GM12878 (cell line): ENCODE results near the gene PCCA. TPM values are rescaled to one million over a fixed set of nuclear protein-coding genes. Genes with fewer than 3 reads are reported as not detected.

ENCODE experiments used
- ATAC-seq: fragments of 200-7000 bp; cut with Tn5 transposase; 3 replicates; pipeline ENCODE4 v1.9.1; 2020; ENCODE audit warnings: mild to moderate bottlenecking, moderate library complexity
- BruUV-seq: library from RNA; stranded (reverse); fragments of 400-500 nt; replicated peaks from 2 replicates; lab custom pipeline; 2021; lab: Mats Ljungman, UMichigan
- CTCF ChIA-PET: fragments of 300-600 bp; sonication (Branson Sonifier 250); formaldehyde crosslinking; extraction: SDS; loops from one replicate; lab custom pipeline; 2021; ENCODE audit warnings: inconsistent platforms; lab: Yijun Ruan, JAX
- POLR2A ChIA-PET: fragments of 350-600 bp; formaldehyde crosslinking; extraction: SDS; loops from one replicate; lab custom pipeline; 2021; ENCODE audit warnings: inconsistent platforms; lab: Charles Lee
- RAD21 ChIA-PET: fragments of 300-600 bp; sonication (Branson Sonifier 250); formaldehyde crosslinking; loops from one replicate; lab custom pipeline; 2023; ENCODE audit warnings: antibody characterized with exemption; ENCODE audit not compliant: unreplicated experiment; lab: Charles Lee
- SMC1A ChIA-PET: fragments of 300-600 bp; sonication (Branson Sonifier 250); formaldehyde crosslinking; loops from one replicate; lab custom pipeline; 2023; ENCODE audit not compliant: unreplicated experiment, uncharacterized antibody; lab: Charles Lee
- DNase-seq: peaks from one replicate; pipeline ENCODE4 v3.0.0-alpha.2; 2011; ENCODE audit warnings: low read depth, low spot score
- FAIRE-seq: peaks from 3 replicates; lab custom pipeline; 2011; peaks lifted over from hg19 to GRCh38; lab: Jason Lieb, UNC
- H2AFZ ChIP-seq: 2 replicates; pipeline ENCODE4 v1.6.0; 2011; ENCODE audit warnings: low read depth, low read length, control low read depth; ENCODE audit not compliant: control insufficient read depth
- H3K27ac ChIP-seq: 2 replicates; pipeline ENCODE4 v1.5.1; 2011; ENCODE audit warnings: control low read depth; ENCODE audit not compliant: control insufficient read depth, insufficient read depth
- H3K27me3 ChIP-seq, 2 experiments: replicated peaks in 1 of 2; 2 replicates each; pipeline versions ENCODE4 v1.6.0 to v1.6.1; 2011; ENCODE audit warnings: low read length in 1 of 2; ENCODE audit not compliant: control insufficient read depth in 2 of 2, insufficient read depth in 2 of 2
- H3K36me3 ChIP-seq, 2 experiments: 2 replicates each; pipeline ENCODE4 v1.5.1; 2011; ENCODE audit warnings: low read length in 1 of 2; ENCODE audit not compliant: control insufficient read depth in 2 of 2, insufficient read depth in 2 of 2
- H3K4me1 ChIP-seq: 2 replicates; pipeline ENCODE4 v1.6.1; 2011; ENCODE audit warnings: mild to moderate bottlenecking, low read length, moderate library complexity, mixed read lengths; ENCODE audit not compliant: control insufficient read depth, insufficient read depth
- H3K4me2 ChIP-seq: 2 replicates; pipeline ENCODE4 v1.6.0; 2011; ENCODE audit warnings: control low read depth; ENCODE audit not compliant: control insufficient read depth, insufficient read depth
- H3K4me3 ChIP-seq: fragments of 200-600 bp; sonication (generic); 2 replicates; pipeline ENCODE4 v1.5.1; 2016
- H3K79me2 ChIP-seq: 2 replicates; pipeline ENCODE4 v1.6.0; 2011; ENCODE audit warnings: low read length; ENCODE audit not compliant: control insufficient read depth, insufficient read depth
- H3K9ac ChIP-seq: 2 replicates; pipeline ENCODE4 v1.8.0; 2011; ENCODE audit warnings: low read length, control low read depth, mixed read lengths; ENCODE audit not compliant: control insufficient read depth, insufficient read depth
- H3K9me3 ChIP-seq: replicated peaks from 3 replicates; pipeline ENCODE4 v1.5.1; 2011; ENCODE audit warnings: mild to moderate bottlenecking, low read length; ENCODE audit not compliant: control insufficient read depth, insufficient read depth
- H4K20me1 ChIP-seq: 2 replicates; pipeline ENCODE4 v1.6.0; 2011; ENCODE audit not compliant: control insufficient read depth, insufficient read depth
- E4F1 ChIP-seq: fragments of 450-650 bp; IDR thresholded peaks from 2 replicates; pipeline ENCODE4 v1.6.1; 2018; ENCODE audit warnings: borderline replicate concordance, mild to moderate bottlenecking; ENCODE audit not compliant: partially characterized antibody
- FOS ChIP-seq: IDR thresholded peaks from 3 replicates; pipeline ENCODE4 v1.6.1; 2011; ENCODE audit warnings: borderline replicate concordance; ENCODE audit not compliant: insufficient read length; ENCODE audit errors: extremely low read depth
- HDGF ChIP-seq: fragments of 450-650 bp; IDR thresholded peaks from 2 replicates; pipeline ENCODE4 v1.6.1; 2016; ENCODE audit warnings: antibody characterized with exemption
- IRF4 ChIP-seq: IDR thresholded peaks from 2 replicates; pipeline ENCODE4 v1.6.1; 2011; ENCODE audit warnings: low read depth, low read length
- JUNB ChIP-seq: IDR thresholded peaks from 2 replicates; pipeline ENCODE4 v1.6.1; 2016; ENCODE audit warnings: antibody characterized with exemption, mild to moderate bottlenecking
- MXI1 ChIP-seq: fragments of 150-350 bp; IDR thresholded peaks from 2 replicates; pipeline ENCODE4 v1.6.1; 2011; ENCODE audit warnings: low read depth, mild to moderate bottlenecking, inconsistent platforms, low read length, improper control_type of control experiment
- NFXL1 ChIP-seq: fragments of 450-650 bp; IDR thresholded peaks from 2 replicates; pipeline ENCODE4 v1.6.1; 2017; ENCODE audit warnings: antibody characterized with exemption, mild to moderate bottlenecking, borderline replicate concordance
- RAD51 ChIP-seq: fragments of 450-650 bp; IDR thresholded peaks from 2 replicates; pipeline ENCODE4 v1.6.1; 2016; ENCODE audit warnings: moderate library complexity, mild to moderate bottlenecking, inconsistent platforms
- SIN3A ChIP-seq: IDR thresholded peaks from 2 replicates; pipeline ENCODE4 v1.6.1; 2012; ENCODE audit warnings: low read depth, low read length, improper control_type of control experiment
- SMC3 ChIP-seq: IDR thresholded peaks from 2 replicates; pipeline ENCODE4 v1.6.1; 2011; ENCODE audit warnings: low read length, improper control_type of control experiment, borderline replicate concordance
- SP1 ChIP-seq: IDR thresholded peaks from one replicate; pipeline ENCODE4 v1.6.1; 2011; ENCODE audit warnings: low read depth, low read length
- USF2 ChIP-seq: IDR thresholded peaks from 2 replicates; pipeline ENCODE4 v1.6.1; 2011; ENCODE audit warnings: low read depth, low read length, improper control_type of control experiment, borderline replicate concordance
- WGBS: methylation state at CpG from one replicate; pipeline ENCODE4 v1.1.6; 2016; ENCODE audit warnings: low lambda C conversion rate; ENCODE audit not compliant: insufficient replicate concordance, insufficient coverage; ENCODE audit errors: missing lambda C conversion rate; 5-methylcytosine and 5-hydroxymethylcytosine counted together
- in situ Hi-C: fragments of 300-500 bp; cut with MboI; formaldehyde crosslinking; loops from 9 replicates; pipeline ENCODE4 v1.14.3; 2018; ENCODE audit warnings: mixed read lengths
- intact Hi-C: fragments of 100-400 bp; cut with micrococcal nuclease; formaldehyde crosslinking; loops from one replicate; pipeline ENCODE4 v1.14.2; 2022; ENCODE audit not compliant: unreplicated experiment
- polyA plus RNA-seq, 11 experiments: library from polyadenylated mRNA; depleted of rRNA in 4 of 11; unstranded in 6 of 11; stranded (reverse) in 5 of 11; fragments of >200 nt; fragmentation: Nextera tagmentation in 4 of 11; fragmentation: Illumina TruSeq in 1 of 11; extraction: Ambion mirVana in 4 of 11; extraction: Trizol in 1 of 11; gene quantifications; 1 replicate in 1 of 11; 2 replicates in 10 of 11; pipeline versions ENCODE4 v1.2.1 to v1.2.3, GENCODE V29; 2011 to 2016; ENCODE audit warnings: inconsistent platforms in 2 of 11, missing spikeins in 2 of 11, low read depth in 1 of 11
- total RNA-seq, 4 experiments: library from RNA; depleted of rRNA in 3 of 4; stranded (reverse); fragments of >200 nt in 3 of 4; fragmentation: Illumina TruSeq in 1 of 4; extraction: Trizol in 1 of 4; gene quantifications; 2 replicates each; pipeline versions ENCODE4 v1.2.1 to v1.2.3, GENCODE V29; 2013 to 2021
- TF ChIP-seq, protein P1 (sequence below): IDR thresholded peaks from 2 replicates; pipeline ENCODE4 v1.6.1; 2011; ENCODE audit warnings: borderline replicate concordance, low read depth, mild to moderate bottlenecking, moderate library complexity, mixed read lengths, low read length; ENCODE audit not compliant: insufficient read depth; ENCODE audit errors: extremely low read length

The PCCA gene
- total and polyA plus RNA-seq, 10 of the 15 experiments (the other 5 are each of a cell fraction or from before 2014, with no cell fraction given), result 5.9 to 18.2 (median 12.4) TPM

GRCh38 chr13:100483841-100484381 is 395.0 kb downstream of the PCCA start:
- Histone ChIP-seq H3K4me2 (no peak overlapping the region), H3K79me2 (no peaks in the 10 kb centered on the region), H3K9ac (no peak overlapping the region), H3K27ac (no peak overlapping the region)
- in situ Hi-C loops, result no loop called here
- ChIA-PET CTCF (no interaction called here), RAD21 (no interaction called here)
- peak; percentile 23 for FAIRE-seq
- BruUV-seq, result no TSS peak
- peak; percentile 21 for ATAC-seq
- TF ChIP-seq SP1, result no peak
- TF ChIP-seq JUNB, result peak; percentile 21; the same call in 1 of the 2 replicates
- TF ChIP-seq, all 136 proteins: peak for 1
- ChIA-PET POLR2A (no interaction called here), SMC1A (interaction anchor here (0.6 to 1.1 kb wide), 2 partner anchors 18 to 1118 kb away, joined by 3 to 4 read pairs; no protein-coding TSS in a partner anchor)
- Histone ChIP-seq H4K20me1 (no peaks in the 10 kb centered on the region), H3K27me3 (no peaks in the 10 kb centered on the region), H3K36me3 (no peaks in the 10 kb centered on the region), H3K9me3 (no peaks in the 10 kb centered on the region), H3K4me1 (no peaks in the 10 kb centered on the region), H3K4me3 (no peak overlapping the region), H2AFZ (no peak overlapping the region)
- DNase-seq, result no peak
- WGBS, result 38% methylated on average over 8 of the region's 8 CpGs
- intact Hi-C loops, result no loop called here

DNA sequence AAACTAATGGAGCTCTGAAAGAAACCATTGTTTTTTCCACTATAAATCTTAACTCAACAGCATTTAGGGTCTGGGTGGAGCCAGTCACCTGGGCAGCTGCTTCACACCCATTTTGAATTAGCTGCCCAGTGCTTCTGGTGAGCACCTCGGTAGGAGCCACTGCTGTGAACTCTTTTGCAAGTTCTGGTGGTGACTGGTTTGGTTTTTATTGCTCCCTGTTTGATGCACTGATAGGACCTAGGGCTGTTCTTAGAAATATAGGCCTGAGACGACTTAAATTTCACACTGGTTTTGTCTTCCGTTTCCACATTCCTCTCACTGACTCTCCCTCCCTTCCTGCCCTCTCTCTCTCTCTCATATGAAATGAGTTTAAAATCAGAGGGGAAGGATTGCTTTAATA is 395.8 kb downstream of the PCCA start:
- intact Hi-C loops, result no loop called here
- CTCF ChIA-PET, result interaction anchor here (1.1 kb wide), 1 partner anchor 30 kb away, joined by 3 read pairs; no protein-coding TSS in a partner anchor
- ATAC-seq, result no peak
- TF ChIP-seq HDGF (no peak), SMC3 (no peak), SIN3A (no peak), RAD51 (no peak), E4F1 (no peak), USF2 (no peak), MXI1 (no peak), FOS (no peak), IRF4 (no peak), NFXL1 (no peak)
- TF ChIP-seq, protein P1, sequence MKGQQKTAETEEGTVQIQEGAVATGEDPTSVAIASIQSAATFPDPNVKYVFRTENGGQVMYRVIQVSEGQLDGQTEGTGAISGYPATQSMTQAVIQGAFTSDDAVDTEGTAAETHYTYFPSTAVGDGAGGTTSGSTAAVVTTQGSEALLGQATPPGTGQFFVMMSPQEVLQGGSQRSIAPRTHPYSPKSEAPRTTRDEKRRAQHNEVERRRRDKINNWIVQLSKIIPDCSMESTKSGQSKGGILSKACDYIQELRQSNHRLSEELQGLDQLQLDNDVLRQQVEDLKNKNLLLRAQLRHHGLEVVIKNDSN, result no peak

More for the DNA sequence above, 395.8 kb downstream of the PCCA start:
- no peaks in the 10 kb centered on the region for H3K36me3 ChIP-seq
- POLR2A ChIA-PET, result no interaction called here
- H3K27me3 ChIP-seq, result no peaks in the 10 kb centered on the region
- SMC1A ChIA-PET, result interaction anchor here (0.6 to 1.2 kb wide), 3 partner anchors 10 to 1119 kb away, joined by 3 to 4 read pairs (median 3); no protein-coding TSS in a partner anchor
- no peaks in the 10 kb centered on the region for H3K4me1 ChIP-seq
- in situ Hi-C loops, result no loop called here
- RAD21 ChIA-PET, result no interaction called here
- H3K4me3 ChIP-seq, result no peak overlapping the region
- DNase-seq (no peak), FAIRE-seq (no peak)
- 75% methylated on average over 3 of the region's 3 CpGs for WGBS
- H3K9ac ChIP-seq, result no peak overlapping the region
- no peaks in the 10 kb centered on the region for H4K20me1 ChIP-seq
- no peaks in the 10 kb centered on the region for H3K79me2 ChIP-seq
- H3K4me2 ChIP-seq, result no peak overlapping the region
- no peak overlapping the region for H3K27ac ChIP-seq
- no peaks in the 10 kb centered on the region for H3K9me3 ChIP-seq
- no peak overlapping the region for H2AFZ ChIP-seq
- BruUV-seq, result no TSS peak
